ENCODE data around the gene ZC3H8.

- TF ChIP-seq, protein P1, sequence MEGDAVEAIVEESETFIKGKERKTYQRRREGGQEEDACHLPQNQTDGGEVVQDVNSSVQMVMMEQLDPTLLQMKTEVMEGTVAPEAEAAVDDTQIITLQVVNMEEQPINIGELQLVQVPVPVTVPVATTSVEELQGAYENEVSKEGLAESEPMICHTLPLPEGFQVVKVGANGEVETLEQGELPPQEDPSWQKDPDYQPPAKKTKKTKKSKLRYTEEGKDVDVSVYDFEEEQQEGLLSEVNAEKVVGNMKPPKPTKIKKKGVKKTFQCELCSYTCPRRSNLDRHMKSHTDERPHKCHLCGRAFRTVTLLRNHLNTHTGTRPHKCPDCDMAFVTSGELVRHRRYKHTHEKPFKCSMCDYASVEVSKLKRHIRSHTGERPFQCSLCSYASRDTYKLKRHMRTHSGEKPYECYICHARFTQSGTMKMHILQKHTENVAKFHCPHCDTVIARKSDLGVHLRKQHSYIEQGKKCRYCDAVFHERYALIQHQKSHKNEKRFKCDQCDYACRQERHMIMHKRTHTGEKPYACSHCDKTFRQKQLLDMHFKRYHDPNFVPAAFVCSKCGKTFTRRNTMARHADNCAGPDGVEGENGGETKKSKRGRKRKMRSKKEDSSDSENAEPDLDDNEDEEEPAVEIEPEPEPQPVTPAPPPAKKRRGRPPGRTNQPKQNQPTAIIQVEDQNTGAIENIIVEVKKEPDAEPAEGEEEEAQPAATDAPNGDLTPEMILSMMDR (IDR thresholded peaks at IDR 0.05) = no peak
- TF ChIP-seq EZH2 (IDR thresholded peaks at IDR 0.05; ENCODE audit: borderline replicate concordance, insufficient read depth, low read depth, low read length, poor library complexity, severe bottlenecking) = no peak
Measured at GRCh38 chr2:112162341-112162740, 92.5 kb downstream of the ZC3H8 start.

Measured in B cell (primary cell).